ENCODE results near the gene RAB33A.

DNA sequence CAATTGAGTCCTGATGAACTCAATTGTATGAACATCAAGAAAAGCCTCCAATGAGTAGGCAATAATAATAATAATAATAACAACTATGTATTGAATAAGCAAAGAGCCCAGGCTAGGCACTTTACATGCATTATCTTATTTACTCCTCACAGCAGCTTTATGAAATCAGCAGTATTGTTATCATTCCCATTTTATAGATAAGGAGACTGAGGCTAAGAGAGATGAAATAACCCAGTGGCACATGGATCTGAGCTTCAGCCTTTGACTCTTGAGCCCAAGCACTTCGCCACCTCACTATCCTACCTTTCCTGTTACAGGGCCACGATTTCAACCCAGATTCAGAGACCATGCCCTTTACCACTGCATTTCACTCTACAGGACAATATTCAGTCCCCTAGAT lies 3.2 kb downstream of the RAB33A start:
- no peak for TF ChIP-seq POLR2A (IDR thresholded peaks at IDR 0.05)
- TF ChIP-seq, protein P1, sequence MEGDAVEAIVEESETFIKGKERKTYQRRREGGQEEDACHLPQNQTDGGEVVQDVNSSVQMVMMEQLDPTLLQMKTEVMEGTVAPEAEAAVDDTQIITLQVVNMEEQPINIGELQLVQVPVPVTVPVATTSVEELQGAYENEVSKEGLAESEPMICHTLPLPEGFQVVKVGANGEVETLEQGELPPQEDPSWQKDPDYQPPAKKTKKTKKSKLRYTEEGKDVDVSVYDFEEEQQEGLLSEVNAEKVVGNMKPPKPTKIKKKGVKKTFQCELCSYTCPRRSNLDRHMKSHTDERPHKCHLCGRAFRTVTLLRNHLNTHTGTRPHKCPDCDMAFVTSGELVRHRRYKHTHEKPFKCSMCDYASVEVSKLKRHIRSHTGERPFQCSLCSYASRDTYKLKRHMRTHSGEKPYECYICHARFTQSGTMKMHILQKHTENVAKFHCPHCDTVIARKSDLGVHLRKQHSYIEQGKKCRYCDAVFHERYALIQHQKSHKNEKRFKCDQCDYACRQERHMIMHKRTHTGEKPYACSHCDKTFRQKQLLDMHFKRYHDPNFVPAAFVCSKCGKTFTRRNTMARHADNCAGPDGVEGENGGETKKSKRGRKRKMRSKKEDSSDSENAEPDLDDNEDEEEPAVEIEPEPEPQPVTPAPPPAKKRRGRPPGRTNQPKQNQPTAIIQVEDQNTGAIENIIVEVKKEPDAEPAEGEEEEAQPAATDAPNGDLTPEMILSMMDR (IDR thresholded peaks at IDR 0.05): no peak

Measured in lower leg skin (tissue), 3 donors.